SU-DHL-6 (cell line): ENCODE data around the gene ITSN1.

Experiments used
- H2AFZ ChIP-seq: fragments of 200-600 bp; sonication (generic); 2 replicates; pipeline ENCODE4 v1.6.1; 2014; ENCODE audit warnings: low read depth, mild to moderate bottlenecking, moderate library complexity, mixed read lengths, antibody characterized with exemption, low read length; ENCODE audit not compliant: severe bottlenecking
- H3F3A ChIP-seq: fragments of 200-600 bp; shearing (Covaris generic); 2 replicates; pipeline ENCODE4 v1.6.0; 2016; ENCODE audit warnings: antibody characterized with exemption, mild to moderate bottlenecking; ENCODE audit not compliant: insufficient read depth
- H3K27ac ChIP-seq: fragments of 200-600 bp; sonication (generic); 2 replicates; pipeline ENCODE4 v1.5.1; 2016; ENCODE audit warnings: low read depth, mild to moderate bottlenecking, low read length, moderate library complexity, mixed read lengths
- H3K27me3 ChIP-seq: fragments of 200-600 bp; sonication (generic), shearing (Covaris generic); 2 replicates; pipeline ENCODE4 v1.6.0; 2014; ENCODE audit warnings: mild to moderate bottlenecking, low read length
- H3K36me3 ChIP-seq: fragments of 200-600 bp; sonication (generic); 2 replicates; pipeline ENCODE4 v1.6.1; 2014; ENCODE audit warnings: mild to moderate bottlenecking, low read length, mixed read lengths
- H3K4me2 ChIP-seq: fragments of 300-600, 200-600 bp; shearing (Covaris generic), sonication (generic); 2 replicates; pipeline ENCODE4 v1.6.0; 2014; ENCODE audit warnings: low read length, low read depth, mild to moderate bottlenecking; ENCODE audit not compliant: poor library complexity, severe bottlenecking
- H3K4me3 ChIP-seq: fragments of 200-600 bp; sonication (generic); 2 replicates; pipeline ENCODE4 v1.5.1; 2014; ENCODE audit warnings: antibody characterized with exemption, low read length, mild to moderate bottlenecking, mixed read lengths; ENCODE audit not compliant: insufficient read depth, poor library complexity, severe bottlenecking
- H3K79me2 ChIP-seq: fragments of 200-600 bp; sonication (generic); 2 replicates; pipeline ENCODE4 v1.6.1; 2014; ENCODE audit warnings: mild to moderate bottlenecking, low read length, moderate library complexity; ENCODE audit not compliant: insufficient read depth
- H3K9ac ChIP-seq: fragments of 200-600 bp; sonication (generic); 2 replicates; pipeline ENCODE4 v1.7.0; 2014; ENCODE audit warnings: mild to moderate bottlenecking, low read length
- H3K9me2 ChIP-seq: fragments of 200-600 bp; sonication (generic); replicated peaks from 2 replicates; pipeline ENCODE4 v1.6.1; 2014; ENCODE audit warnings: low read length; ENCODE audit not compliant: insufficient read depth
- H3K9me3 ChIP-seq: fragments of 200-600 bp; sonication (generic); 2 replicates; pipeline ENCODE4 v1.6.1; 2014; ENCODE audit warnings: low read length, mixed read lengths; ENCODE audit not compliant: insufficient read depth
- H4K20me1 ChIP-seq: fragments of 200-600 bp; sonication (generic); 2 replicates; pipeline ENCODE4 v1.6.1; 2014; ENCODE audit warnings: low read depth, mild to moderate bottlenecking, antibody characterized with exemption, low read length, moderate library complexity, mixed read lengths
- EZH2phosphoT487 ChIP-seq: fragments of 200-600 bp; sonication (generic), shearing (Covaris generic); conservative IDR thresholded peaks from 2 replicates; pipeline ENCODE4 v1.6.1; 2018; ENCODE audit warnings: mild to moderate bottlenecking, antibody characterized with exemption, low read length, moderate library complexity, mixed read lengths
- TF ChIP-seq, protein P1 (sequence below): fragments of 200-600 bp; sonication (generic); IDR thresholded peaks from one replicate; pipeline ENCODE4 v1.5.1; 2017; ENCODE audit warnings: antibody characterized with exemption, mild to moderate bottlenecking, low read length, moderate library complexity; ENCODE audit not compliant: insufficient read depth, poor library complexity, severe bottlenecking

ITSN1 gene

DNA sequence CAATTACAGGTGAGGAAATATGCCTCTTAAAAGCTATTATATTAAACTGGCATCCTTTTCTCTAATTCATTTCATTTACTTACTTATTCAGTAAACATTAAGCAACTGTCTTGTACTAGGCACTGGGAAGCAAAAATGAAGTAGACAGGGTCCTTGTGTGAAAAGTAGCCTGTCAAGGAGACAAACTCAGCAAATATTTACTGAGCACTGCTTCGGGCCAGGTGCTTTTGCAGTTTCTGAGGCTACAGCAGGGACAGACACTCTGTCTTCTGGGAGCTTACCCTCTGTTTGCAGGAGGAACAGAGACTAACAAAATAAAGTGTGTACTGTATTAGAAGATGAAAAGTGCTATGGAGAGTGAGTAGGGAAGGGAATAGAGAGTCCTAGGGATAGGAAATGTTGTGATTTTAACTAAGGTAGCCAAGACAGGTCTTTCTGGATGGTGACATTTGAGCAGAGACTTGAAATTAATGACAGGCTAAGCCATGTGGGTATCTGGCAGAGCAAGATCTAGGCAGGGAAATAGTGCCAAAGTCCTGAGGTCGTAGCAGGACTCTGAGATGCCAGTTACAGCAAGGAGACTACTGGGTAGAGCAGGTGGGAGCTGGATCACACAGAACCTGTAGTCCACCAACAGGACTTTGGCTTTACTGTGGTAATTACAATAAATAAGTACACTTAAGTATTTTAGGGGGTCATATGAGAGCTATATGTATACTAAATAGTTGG lies 133.0 kb downstream of the ITSN1 start:
- Histone ChIP-seq H3K4me2 (no peak overlapping the region), H3K9ac (no peak overlapping the region), H3K27ac (no peak overlapping the region), H2AFZ (no peak overlapping the region), H3K36me3 (0 out of 2 replicates have a peak, but pooled peaks cover 5% of the 10 kb centered on the region), H3F3A (no peaks in the 10 kb centered on the region), H3K27me3 (no peaks in the 10 kb centered on the region), H4K20me1 (no peaks in the 10 kb centered on the region), H3K9me2 (no peaks in the 10 kb centered on the region), H3K4me3 (no peak overlapping the region), H3K79me2 (no peaks in the 10 kb centered on the region), H3K9me3 (no peaks in the 10 kb centered on the region)
- no peak for TF ChIP-seq EZH2phosphoT487
- TF ChIP-seq, protein P1, sequence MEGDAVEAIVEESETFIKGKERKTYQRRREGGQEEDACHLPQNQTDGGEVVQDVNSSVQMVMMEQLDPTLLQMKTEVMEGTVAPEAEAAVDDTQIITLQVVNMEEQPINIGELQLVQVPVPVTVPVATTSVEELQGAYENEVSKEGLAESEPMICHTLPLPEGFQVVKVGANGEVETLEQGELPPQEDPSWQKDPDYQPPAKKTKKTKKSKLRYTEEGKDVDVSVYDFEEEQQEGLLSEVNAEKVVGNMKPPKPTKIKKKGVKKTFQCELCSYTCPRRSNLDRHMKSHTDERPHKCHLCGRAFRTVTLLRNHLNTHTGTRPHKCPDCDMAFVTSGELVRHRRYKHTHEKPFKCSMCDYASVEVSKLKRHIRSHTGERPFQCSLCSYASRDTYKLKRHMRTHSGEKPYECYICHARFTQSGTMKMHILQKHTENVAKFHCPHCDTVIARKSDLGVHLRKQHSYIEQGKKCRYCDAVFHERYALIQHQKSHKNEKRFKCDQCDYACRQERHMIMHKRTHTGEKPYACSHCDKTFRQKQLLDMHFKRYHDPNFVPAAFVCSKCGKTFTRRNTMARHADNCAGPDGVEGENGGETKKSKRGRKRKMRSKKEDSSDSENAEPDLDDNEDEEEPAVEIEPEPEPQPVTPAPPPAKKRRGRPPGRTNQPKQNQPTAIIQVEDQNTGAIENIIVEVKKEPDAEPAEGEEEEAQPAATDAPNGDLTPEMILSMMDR: no peak

DNA sequence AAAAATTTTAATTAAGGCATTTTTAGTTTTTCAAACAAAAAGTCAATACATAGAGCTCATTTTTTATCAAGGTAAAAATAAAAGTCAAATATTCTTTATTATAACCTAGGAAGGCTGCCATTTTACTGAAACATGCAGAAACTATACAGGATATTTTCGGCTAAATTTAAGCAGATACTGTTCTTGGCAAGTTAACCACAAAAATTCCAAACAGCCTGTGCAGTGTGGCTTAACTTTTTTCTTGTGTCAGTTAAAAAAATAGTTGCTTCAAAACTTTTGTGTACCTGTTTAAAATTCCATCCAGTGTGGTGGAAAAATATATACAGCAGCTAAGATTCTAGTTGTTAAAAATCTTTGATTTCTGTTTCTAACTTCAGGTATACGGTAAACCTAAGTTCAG lies 138.3 kb downstream of the ITSN1 start:
- Histone ChIP-seq H3K9me3 (no peaks in the 10 kb centered on the region), H3K9me2 (no peaks in the 10 kb centered on the region), H3K4me3 (no peak overlapping the region), H3K36me3 (0 out of 2 replicates have a peak, but pooled peaks cover 5% of the 10 kb centered on the region), H3K27me3 (no peaks in the 10 kb centered on the region), H3F3A (no peaks in the 10 kb centered on the region), H3K79me2 (no peaks in the 10 kb centered on the region), H4K20me1 (no peaks in the 10 kb centered on the region), H3K9ac (no peak overlapping the region), H3K4me2 (no peak overlapping the region), H3K27ac (no peak overlapping the region), H2AFZ (no peak overlapping the region)
- TF ChIP-seq EZH2phosphoT487: no peak
- TF ChIP-seq, protein P1: no peak

DNA sequence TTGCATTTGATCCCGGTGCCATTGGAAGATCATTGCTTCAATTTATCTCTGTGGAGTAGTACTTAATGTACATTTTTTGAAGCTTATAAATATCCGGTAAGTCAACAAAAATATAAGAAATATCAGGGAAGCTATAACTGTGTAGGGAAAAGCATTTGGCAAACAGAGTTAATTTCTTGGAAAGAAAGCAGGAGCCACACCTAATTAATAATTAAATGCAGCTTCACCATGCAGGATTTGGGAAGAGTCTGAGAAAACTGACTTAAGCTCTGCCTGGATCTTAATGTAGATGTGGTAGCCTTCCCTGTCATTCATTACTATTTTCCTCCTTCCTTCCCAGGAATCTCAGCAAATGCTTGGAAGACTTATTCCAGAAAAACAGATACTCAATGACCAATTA lies 138.8 kb downstream of the ITSN1 start:
- no peaks in the 10 kb centered on the region for H3F3A ChIP-seq
- H3K9ac ChIP-seq: no peak overlapping the region
- H3K79me2 ChIP-seq: no peaks in the 10 kb centered on the region
- no peak overlapping the region for H3K27ac ChIP-seq
- no peak overlapping the region for H3K4me3 ChIP-seq
- TF ChIP-seq EZH2phosphoT487: no peak
- TF ChIP-seq, protein P1: no peak
- H3K36me3 ChIP-seq: 0 out of 2 replicates have a peak, but pooled peaks cover 5% of the 10 kb centered on the region
- no peaks in the 10 kb centered on the region for H3K9me2 ChIP-seq
- H3K4me2 ChIP-seq: no peak overlapping the region
- no peaks in the 10 kb centered on the region for H4K20me1 ChIP-seq
- H3K9me3 ChIP-seq: no peaks in the 10 kb centered on the region
- H3K27me3 ChIP-seq: no peaks in the 10 kb centered on the region
- no peak overlapping the region for H2AFZ ChIP-seq
